ENCODE measurements around the gene SARNP.
A peak's percentile ranks its signal among the peaks of the same experiment; 100 is the strongest.

SARNP gene

GRCh38 chr12:55739025-55739378 lies 78.5 kb downstream of the SARNP start:
- DNase-seq, result no peak

GRCh38 chr12:55738123-55739024 lies 79.2 kb downstream of the SARNP start:
- DNase-seq, result peak; percentile 66

GRCh38 chr12:55737581-55738122 lies 79.9 kb downstream of the SARNP start:
- no peak for DNase-seq

DNA sequence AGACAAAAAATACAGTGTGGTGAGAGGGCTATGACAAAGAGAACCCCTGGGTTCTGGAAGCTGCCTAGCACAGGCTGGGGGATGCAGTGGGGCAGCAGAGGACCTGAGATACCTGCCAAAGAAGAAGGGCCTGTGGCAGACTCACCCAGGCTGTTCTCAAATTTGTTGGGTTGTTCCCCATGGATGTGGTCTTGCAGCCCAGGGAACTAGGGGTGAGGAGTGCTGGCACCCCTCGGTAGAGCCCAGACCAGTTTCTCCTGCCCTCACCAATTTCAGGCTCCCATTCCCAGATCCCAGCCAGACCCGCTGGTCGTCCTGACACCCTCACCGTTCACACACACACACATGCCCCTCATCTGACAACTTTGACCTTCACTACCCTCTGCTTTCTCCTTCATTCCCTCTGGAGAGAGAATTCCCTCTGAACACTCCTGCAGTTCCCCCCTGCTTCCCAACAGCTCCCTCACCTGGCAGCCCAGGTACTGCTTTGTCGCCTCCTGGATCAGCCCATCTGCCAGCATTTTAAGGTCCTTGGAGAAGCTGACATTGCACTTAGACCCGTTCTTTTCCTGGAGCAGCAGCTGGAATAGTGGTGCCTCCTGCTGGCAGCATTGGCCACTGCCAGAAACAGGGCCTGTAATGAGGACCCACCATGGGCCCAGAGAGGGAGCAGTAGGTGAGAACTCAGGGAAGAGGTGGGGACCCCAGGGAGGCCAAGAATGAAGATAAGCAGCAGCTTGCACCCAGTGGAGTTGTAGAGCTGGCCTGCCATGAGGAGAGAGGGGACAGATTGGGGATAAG lies 80.5 kb downstream of the SARNP start:
- DNase-seq, result peak; percentile 51

GRCh38 chr12:55736076-55736475 lies 81.4 kb downstream of the SARNP start:
- no peak for DNase-seq

DNA sequence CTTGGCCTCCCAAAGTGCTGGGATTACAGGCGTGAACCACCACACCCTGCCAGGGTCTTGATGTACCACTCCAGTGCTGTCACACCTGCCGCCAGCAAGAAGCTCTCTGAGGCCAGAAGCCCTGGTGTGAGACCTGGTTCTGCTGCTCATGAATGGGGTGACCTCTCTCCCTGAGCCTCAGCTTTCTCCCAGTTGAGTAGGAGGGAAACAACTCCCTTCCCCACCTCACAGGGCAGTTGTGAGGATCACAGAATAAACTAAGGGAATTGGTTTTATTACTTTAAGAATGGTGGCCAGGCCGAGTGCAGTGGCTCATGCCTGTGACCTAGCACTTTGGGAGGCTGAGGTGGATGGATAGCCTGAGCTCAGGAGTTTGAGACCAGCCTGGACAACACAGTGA lies 82.9 kb downstream of the SARNP start:
- no peak for DNase-seq

GRCh38 chr12:55733858-55734257 lies 83.7 kb downstream of the SARNP start:
- no peak for DNase-seq

- DNase-seq, result no peak
These were observed 84.4 kb downstream of the SARNP start for GRCh38 chr12:55733021-55733555.

GRCh38 chr12:55732288-55732687 lies 85.2 kb downstream of the SARNP start:
- DNase-seq, result no peak

DNA sequence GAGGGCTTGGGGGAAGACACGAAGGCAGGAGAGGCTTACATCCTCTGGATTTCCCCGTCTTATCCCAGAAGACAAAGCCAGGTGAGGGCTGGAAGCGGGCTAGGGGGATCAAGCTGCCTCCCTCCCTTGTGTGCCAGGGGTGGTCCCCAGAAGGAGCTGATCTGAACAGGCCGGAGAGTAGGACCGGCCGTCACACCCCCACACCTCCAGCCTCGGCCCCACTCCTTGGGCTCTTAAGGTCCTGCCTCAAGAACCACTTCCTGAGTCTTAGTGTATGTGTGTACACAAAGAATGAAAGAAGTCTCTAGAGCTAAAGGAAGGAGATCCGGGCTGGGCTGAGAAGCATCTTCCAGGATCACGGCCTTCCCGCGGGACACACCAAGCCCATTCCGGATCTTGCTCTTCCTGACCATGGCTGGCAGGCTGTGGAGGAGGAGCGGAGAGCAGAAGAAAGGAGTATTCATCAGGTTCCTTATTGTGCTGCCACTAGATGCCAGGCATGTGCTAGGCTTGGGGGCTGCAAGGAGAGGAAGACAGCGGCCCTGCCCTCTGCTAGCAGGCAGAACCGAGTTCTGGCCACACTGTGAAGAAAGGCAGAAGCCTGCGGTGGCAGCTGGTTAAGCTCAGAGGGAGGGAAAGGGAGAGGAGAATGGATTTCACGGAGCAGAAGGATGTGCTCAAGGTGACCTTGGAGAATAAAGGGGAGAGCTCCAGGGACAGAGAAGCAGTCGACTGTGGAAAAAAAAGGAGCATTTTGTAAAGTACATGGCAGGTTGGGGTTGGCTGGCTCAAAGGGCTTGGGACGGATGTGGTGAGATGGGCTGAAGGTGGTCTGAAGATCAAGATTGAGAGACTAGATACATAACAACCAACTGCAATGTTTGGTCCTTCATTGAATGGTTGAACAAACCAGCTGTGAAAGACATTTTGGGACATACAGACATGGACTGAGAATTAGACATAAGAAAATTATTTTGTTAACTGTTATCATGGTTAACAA lies 87.4 kb downstream of the SARNP start:
- DNase-seq, result no peak

DNA sequence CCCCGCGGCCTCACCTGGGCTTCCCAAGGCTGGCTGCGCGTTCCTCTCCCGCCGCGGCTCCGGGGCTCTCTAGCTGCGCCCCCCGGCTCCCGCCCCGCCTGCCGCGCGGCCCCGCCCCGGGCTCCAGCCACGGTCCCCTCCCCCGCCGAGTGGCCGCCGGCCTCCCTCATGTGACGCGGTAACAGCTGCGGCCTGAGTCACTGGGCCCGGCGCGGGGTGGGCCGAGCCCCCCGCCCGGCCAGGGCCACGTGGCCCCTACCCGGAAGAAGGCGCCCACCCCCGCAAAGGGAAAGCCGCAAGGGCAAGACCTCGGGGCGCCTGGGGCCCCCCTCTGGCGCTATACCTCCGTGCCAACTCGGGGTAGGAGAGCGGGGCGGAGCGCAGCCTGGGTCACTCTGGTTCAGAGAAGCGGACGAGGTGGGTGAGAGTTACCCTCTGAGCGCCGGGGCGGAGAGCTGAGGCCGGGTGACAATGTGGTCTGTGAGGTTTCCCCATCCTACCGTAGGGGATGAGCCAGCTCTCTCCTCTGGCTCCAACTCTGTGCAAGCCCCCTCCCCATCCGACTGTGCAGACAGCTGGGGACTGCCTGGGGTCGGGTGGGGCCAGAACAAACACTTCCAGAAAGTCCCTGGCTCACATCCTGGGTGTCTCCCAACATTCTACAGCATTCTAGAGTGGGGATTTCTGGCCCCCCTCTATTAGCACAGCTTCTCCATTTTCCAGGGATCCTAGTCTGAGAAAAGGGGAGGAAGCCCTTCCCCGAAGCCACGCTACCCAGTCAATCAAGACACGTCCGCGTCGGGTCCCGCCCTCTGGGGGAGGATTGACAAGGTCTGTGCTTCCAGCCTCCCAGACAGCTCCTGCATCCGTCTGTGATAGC lies 88.3 kb downstream of the SARNP start, which contains the start of gene CD63:
CD63 (minus strand) TSS at position 71 of the 880 bp plus-strand sequence. CDS start 668 bp downstream, outside the sequence.
- DNase-seq, result peak; percentile 73

DNA sequence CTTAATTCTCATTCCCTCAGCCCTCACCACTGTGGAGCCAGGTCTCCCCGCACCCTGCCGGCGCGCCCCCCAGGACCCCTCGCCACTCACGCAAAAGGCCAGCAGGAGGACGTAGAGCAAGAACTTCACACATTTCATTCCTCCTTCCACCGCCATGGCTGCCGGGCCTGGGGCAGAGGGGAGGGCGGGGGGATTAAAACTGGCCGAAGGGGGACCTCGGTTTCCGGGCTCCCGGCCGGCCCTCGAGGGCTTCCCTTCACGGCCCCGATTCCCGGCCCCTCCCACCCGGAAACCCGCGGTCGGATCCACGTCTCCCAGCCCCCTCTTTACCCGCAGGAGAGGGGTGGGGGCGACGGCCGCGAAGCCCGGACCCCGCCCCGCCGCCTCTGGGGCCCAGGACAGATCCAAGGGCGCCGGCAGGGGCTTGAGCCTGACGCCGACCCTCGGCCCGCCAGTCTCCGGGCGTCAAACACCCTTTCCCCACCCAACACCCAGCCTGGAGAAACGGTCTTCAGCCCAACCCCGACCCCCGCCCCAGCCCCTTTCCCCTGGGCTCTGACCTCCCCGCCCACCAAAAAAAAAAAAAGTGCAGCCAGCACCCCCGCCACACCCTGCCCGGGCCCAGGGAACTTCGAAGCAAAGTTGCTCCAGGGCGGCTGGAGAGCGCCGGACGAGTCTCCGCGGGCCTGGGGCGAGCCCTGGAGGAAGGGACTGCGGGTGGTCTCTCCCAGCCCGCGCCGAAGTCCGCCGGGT lies 89.2 kb downstream of the SARNP start:
- DNase-seq, result peak; percentile 30

DNA sequence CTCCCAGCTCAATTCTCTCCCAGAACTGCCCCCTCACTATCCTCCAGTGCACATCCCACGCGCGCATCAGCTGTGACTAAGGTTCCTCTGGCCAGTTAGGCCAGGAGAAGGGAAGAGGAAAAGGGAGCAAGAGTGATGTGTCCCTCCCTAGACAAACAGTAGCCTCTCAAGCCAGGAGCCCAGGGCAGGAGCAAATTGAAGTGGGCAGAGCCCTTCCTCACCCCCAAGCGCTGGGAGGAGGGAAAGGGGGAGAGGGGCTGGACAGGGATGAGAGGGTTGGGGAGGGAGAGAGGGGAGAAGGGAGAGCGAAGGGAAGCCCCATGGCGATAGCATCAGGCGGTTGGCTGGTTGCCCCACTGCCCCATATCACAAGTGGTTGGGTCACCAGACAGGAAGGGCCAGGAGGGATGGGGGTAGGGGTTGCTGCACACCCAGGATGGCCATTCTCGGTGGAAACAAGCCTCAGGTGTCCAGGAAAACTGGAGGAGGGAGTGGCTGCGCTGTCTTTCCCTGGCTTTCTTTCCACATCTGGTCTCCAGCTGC lies 89.8 kb downstream of the SARNP start:
- DNase-seq, result no peak

GRCh38 chr12:55726971-55727370 lies 90.6 kb downstream of the SARNP start:
- no peak for DNase-seq

GRCh38 chr12:55725556-55725955 lies 92.0 kb downstream of the SARNP start:
- DNase-seq, result no peak

DNA sequence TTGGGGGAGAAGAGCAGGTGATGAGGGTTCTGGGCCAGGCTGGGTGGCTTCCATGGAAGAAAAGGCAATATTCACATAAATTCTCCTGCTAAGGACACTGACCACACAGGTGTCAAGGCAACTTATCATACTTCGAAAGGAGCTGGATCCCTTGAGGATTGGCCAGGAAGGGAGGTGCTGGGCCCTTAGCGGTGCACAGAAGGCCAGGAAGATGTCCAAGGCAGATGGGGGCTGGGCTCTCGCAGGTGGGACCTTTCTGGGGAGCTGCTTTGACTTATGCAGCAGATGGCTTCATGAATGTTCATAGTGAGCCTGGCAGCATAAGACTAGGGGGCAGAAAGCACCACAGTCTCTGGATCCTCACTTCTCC lies 92.6 kb downstream of the SARNP start:
- no peak for DNase-seq

DNA sequence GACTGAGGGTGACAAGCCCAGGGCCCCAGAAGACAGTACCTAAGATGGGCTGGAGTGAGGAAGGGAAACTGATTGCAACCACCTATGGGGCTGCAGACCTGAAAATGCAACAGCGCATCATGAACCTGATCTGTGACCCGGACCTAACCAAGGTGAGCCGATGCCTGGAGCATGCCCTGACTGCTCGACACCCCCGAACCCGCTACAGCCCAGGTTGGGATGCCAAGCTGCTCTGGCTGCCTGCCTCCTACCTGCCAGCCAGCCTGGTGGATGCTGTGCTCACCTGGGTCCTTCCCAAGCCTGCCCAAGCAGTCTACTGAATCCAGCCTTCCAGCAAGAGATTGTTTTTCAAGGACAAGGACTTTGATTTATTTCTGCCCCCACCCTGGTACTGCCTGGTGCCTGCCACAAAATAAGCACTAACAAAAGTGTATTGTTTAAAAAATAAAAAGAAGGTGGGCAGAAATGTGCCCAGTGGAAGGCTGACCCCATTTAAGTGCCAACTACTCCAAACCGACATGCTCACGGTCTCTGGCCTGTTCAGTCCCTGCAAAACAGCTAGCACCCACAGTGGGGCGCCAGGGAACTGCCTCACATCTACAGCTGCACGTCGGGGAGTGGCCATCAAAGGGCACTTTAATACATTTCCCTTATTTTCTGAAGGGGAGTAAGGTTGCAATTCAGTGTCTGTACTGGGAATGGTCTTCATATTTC lies 93.1 kb downstream of the SARNP start:
- DNase-seq, result peak; percentile 54

DNA sequence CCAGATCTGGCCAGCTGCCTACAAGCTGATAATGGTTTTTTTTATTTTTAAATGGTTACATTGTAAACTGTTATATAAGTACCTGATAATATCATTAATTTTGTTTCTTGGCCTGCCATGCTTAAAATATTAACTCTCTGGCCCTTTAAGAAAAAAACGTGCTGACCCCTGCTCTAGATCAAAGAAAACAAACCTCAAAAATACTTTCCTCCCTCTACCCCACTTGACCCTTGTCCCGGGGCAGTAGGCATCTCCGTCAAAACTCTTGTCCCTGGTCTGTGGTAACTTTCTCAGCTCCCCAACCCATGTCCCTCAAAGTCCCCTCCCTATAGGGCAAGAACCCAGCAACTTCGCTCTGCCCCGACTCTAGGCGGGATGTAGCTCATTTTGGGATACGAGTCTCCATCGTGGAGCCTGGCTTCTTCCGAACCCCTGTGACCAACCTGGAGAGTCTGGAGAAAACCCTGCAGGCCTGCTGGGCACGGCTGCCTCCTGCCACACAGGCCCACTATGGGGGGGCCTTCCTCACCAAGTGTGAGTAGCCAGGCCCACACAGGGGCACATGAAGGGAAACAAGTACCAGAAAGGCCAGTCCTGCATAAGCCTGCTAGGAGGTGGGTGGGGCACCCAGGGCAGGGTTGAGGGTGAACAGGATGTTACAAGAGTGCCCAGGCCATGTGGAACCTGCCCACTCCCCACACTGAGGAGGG lies 93.9 kb downstream of the SARNP start:
- no peak for DNase-seq

GRCh38 chr12:55722948-55723347 lies 94.6 kb downstream of the SARNP start:
- no peak for DNase-seq

All from stimulated activated CD4-positive, alpha-beta T cell treated with anti-CD3 and anti-CD28 coated beads, Interleukin-12 subunit alpha, Interleukin-12 subunit beta, amount 100 ng/mL, for 4 hours (primary cell).